NOMO-1 (cell line): Measurements from ENCODE around the gene NIPAL1.
"Not testable (repeated sequence)": the region's sequence is repeated elsewhere in the genome, so short reads cannot be mapped to it uniquely, and the experiment has no call there.

Experiments used
- DNase-seq, 2 experiments: peaks; one replicate each; lab custom pipeline; 2025; ENCODE audit not compliant: unreplicated experiment in 2 of 2; lab: John Stamatoyannopoulos, UW

Gene NIPAL1

DNA sequence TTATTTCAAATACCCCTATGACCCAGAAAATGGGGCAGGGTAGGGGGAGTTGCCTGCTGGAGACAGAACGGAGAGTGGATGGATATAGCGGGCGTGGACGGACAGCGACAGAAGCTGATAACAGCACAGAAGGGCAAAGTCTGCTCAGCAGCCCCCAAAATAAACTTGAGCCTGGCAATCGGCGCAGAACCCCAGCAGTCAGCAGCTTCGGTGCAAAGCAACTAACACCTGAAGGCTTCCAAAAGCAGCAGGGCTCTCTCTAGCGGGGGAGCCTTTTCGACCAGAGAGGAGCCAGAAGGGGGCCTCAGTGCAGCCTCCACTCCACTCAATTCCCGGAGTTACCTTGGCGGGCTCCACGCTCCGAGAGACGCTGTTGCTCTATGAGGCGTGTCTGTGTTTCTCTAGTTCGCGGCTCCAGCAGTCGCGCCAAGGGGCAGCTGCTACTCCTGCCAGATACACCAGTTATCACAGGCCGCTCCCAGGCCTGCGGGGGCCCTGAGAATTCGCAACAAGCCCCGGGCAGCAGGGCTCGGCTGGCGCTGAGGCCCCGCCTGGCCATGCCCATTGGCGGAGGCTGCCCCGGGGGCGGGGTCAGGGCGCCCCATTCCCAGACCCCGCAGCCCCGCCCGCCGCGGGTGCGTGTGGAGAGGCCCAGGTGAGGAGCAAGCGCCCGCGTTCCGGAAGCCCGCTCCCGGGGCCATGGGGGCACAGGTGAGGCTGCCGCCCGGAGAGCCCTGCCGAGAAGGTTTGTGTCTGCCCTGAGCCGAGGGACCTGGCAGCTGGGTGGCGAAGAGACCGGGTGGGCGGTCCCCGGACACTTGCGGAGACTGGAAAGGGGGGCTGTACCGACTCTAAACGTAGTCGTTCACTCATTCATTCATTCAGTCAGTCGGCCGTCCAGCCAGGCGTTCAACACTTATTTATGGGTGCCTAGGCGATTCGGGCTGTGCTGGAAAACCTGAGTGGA lies at the start of gene NIPAL1, which contains the start of gene CNGA1:
TSS of gene NIPAL1 (plus strand) at position 632 of the 967 bp plus-strand sequence. CDS start at position 700, 68 bp downstream.
TSS of gene CNGA1 (minus strand) at position 541 of the 967 bp plus-strand sequence. CDS start 63,992 bp downstream, outside the sequence.
- peak; percentile 64 to 71 for DNase-seq

DNA sequence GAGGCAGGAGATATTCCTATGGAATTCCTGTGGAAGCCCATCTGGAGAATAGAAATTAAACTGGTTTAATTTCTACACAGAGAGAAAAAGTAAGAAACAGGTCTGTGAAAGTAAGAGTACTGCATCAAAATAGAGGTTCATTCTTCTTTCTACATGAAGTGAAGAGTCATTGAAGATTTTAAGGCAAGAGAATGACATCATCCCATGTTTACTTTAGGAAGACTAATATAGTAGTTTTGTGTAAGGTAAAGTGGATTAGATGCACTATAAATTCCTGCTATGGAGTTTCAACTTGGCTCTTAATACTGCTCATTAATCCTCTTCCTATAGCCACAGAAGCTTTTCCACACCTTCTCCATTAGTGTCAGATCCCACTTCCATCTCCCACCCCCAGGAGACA lies 47.7 kb upstream of the NIPAL1 start:
- DNase-seq, result no peak

DNA sequence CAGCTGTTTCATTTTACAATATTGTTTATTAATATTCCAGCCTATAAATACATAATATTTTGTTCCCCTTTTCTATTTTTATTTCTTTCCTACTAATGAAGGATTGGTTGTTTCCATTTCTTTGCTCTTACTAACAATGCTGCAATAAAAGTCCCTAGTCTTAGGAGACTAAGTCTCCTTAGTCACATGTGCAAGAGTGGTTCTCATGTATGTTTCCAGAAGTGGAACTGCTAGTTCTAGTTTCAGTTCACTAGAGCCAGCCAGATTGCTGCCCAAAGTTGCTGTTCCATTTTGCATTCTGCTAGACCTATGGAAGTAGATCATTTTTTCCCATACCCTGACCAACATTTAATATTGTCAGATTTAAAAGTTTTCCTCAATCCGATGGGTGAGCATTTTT lies 44.4 kb upstream of the NIPAL1 start:
- peak; percentile 23 to 81 for DNase-seq

DNA sequence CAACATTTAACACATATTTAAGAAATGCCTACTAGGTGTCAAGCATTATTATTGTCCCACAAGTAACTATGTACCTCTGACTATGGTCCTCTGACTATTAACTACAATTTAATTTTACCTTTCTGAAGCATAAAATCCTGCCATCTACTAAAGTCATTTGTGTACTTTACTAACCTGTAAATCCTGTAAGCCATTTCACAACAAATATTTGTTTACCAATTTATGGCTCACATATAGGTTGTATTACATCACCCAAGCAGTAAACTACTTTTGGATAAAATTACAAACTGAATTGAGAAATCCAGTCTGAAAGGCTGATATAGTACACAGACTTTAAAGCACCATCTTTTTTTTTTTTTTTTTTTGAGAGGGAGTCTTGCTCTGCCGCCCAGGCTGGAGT lies 43.9 kb upstream of the NIPAL1 start:
- DNase-seq, result no peak

DNA sequence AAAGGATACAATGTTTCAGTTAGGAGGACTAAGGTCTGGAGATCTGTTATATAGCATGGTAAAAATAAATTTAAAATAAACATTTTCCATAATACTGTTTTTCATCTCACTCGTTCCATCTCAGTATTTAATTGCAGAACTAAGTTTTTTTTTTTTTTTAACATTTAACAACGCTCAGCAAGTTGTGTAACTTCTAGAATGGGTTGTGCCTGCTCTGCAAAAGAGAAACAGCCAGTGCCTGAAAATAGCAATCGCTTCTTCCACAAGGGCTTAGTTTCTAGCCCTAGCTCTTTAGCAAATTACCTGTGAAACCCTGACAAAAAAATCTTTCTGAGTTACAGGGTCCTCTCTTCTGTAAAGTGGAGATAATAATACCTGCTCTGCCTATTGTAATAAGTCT lies 42.0 kb upstream of the NIPAL1 start:
- peak; percentile 59 to 86 for DNase-seq

DNA sequence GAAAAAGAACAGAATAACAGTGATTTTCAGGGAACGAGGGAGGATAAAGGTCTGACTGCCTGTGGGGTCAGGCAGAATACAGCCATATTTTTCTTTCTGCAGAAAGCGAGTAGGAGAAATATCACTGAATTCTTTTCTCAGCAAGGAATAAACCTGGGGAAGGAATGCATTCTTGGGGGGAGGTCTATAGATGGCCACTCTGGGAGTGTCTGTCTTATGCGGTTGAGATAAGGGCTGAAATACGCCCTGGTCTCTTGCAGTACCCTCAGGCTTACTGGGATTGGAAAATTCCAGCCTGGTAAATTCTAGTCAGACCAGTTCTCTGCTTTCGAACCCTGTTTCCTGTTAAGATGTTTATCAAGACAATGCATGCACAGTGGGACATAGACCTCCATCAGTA lies 26.4 kb upstream of the NIPAL1 start:
- DNase-seq, result no peak

DNA sequence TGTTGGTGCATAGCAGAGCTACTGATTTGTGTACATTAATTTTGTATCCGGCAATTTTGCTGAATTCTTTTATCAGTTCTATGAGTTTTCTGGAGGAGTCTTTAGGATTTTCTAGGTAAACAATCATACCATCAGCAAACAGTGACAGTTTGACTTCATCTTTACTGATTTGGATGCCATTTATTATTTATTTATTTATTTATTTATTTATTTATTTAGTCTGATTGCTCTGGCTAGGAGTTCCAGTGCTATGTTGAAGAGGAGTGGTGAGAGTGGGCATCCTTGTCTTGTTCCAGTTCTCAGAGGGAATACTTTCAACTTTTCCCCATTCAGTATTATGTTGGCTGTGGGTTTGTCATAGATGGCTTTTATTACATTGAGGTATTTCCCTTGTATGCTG lies 24.1 kb upstream of the NIPAL1 start:
- not testable (repeated sequence) for DNase-seq

DNA sequence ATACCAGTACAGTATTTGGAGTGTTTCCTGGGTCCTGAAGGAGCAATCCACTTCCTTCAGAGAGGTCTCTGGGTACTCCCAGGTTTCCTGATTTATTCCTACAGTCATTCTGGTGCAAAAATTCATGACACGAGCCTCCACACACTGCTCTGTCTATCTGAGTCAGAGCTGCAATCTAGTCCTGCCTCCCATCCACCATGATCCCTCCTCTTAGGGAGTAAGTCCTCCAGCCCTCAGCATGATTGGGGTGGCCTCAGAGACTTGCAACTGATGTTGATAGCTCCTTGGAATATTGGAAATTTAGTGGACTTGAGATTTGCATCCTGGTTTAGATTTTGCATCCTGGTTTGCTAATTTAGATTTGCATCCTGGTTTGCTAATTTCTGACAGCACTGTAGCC lies 20.6 kb upstream of the NIPAL1 start:
- no peak for DNase-seq

DNA sequence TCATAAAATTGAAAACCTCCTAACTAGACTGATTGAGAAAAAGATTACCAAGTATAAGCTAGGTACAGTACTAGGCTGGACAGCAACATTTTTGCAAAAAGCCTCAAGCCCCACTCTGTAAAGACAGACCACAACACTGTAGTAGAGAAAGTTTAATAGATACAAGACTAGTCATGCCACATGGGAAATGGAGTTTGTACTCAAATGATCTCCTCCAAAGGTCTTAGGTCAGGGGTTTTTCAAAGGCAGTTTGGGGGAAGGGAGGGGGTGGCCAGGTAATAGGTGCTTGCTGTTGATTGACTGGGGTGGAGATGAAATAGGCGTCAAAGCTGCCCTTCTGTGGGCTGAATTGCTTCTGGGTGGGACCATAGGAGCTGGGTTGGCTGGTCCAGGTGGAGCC lies 14.3 kb upstream of the NIPAL1 start:
- DNase-seq, result no peak

DNA sequence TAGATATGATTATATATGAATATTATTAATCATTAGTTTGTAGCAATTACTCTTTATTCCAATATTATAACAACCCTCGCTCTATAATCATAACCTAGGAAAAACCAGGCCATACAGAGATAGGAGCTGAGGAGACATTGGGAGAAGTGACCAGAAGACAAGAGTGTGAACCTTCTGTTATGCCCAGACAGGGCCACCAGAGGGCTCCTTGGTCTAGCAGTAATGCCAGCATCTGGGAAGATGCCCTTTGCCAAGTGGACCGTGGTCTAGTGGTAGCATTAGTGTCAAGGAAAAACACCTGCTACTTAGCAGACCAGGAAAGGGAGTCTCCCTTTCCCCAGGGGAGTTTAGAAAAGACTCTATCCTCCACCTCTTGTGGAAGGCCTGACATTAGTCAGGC lies 13.0 kb upstream of the NIPAL1 start:
- peak in 1 of 2 experiments; percentile 2 for DNase-seq

DNA sequence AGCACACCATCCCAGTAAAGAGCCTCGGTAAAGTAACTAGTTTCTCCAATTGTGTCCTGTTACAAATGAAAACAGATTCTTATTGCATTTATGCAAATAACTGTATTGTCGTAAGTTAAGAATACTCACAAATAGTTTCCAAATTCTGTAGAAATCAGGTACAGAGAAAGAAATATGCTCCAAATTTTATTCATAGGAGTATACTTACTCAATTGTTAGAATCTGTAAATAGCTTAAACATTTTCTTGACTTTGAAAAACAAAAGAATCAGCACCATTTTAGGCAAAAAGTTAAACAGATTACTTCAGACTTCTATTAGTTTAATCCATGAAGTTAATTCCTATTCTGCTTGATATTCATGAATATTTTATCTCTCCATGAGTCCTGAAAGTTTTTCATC lies 10.8 kb upstream of the NIPAL1 start:
- no peak for DNase-seq

DNA sequence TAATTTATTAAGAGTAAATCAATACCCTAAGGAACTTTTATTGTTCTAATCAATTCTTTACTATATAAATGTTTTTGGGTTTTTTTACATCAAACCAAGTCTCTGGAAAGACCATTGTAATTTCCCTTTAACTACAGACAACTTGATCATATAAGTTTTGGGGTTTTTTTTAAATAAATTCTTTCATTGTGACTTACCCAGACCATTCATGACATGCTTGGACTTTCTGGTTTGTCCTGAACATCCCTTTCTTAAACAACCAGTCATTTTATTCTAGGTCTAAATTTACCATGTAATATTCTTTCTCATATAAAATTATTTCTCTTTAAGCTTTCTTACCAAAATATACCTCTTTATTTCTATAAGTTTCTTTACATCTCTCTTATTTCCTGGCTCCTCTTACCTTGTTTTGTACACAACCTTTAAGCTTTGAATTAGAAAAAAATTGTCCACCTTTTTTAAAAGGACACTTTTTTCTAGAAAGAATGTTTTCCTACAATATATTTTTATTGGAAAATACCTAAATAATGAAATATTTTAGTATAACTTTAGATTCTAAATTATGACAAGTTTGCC lies 8.5 kb upstream of the NIPAL1 start:
- no peak for DNase-seq

DNA sequence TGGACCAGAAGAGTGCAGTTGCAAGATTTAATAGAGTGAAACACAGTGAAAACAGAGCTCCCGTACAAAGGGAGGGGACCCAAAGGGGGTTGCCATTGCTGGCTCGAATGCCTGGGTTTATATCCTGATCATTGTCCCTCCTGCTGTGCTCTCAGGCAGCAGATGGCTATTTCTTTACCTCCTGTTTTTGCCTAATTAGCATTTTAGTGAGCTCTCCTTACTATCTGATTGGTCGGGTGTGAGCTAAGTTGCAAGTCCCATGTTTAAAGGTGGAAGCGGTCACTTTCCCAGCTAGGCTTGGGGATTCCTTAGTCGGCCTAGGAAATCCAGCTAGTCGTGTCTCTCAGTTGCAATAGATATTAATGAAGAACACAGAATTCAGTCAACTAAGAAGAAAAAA lies 5.7 kb upstream of the NIPAL1 start:
- not testable (repeated sequence) for DNase-seq

DNA sequence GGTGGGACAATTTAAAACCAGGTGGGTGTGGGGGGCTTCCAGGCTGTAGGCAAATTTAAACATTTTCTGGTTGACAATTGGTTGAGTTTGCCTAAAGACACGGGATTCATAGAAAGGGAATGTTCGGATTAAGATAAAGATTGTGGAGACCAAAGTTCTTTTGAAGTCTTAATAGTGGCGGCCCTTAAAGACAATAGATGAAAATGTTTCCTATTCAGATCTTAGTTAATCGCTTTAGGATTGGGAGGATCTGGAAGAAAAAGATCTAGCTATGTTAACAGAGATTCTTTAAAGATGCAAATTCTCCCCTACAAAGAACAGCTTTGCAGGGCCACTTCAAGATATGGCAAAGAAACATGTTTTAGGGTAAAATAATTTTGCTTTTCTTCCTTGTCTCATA lies 4.8 kb upstream of the NIPAL1 start:
- DNase-seq, result no peak

DNA sequence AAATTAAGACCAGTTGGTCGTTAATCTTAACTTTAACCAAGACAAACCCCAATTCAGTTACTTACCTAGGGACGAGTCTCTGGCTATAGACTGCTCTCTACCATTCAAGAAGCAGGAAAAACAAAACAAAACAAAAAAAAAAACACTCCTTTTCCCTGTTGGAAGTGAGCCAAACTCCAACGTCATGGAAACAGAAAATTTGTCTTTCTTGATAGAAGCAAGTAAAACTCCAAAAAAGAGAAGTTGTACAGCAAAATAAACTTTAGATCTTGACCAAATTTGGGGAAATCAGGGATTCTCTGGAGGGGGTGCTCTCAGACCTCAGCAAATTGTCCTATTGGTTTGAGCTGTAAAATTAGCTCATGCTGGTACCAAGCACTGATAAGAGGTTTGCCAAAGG lies 3.7 kb upstream of the NIPAL1 start:
- DNase-seq, result no peak

DNA sequence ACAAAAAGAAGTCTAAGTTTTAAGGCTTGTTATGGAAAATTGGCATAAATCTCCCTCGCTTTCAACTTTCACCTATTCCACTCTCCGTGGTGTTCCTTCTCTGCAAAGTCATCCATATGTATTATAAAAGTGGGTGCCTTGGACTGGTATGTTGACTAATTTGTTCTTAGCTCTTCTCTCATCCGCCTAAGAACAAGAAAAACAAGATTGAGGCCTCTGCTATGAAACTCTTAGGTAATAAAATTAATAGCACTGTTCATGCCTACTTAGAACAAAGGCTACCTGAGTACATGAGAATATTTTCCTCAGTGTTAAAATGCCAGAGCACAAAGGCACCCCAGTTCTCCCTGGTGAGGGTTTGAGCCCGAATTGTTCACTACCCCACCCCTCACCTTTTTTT lies 1.4 kb upstream of the NIPAL1 start:
- DNase-seq, result no peak

DNA sequence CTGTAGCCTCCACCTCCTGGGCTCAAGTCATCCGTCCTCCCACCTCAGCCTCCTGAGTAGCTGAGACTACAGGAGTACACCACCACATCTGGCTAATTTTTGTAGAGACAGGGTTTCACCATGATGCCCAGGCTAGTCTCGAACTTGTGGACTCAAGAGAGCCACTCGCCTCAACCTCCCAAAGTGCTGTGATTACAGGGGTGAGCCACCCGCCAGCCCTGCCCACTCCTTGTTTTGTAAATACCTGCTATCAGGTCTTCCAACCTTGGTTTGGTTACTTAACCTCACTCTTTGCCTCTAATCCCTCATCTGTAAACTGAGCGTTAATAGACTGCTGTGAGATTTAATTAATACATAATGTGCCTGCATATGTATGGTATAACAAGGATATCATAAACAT lies 894 bp upstream of the NIPAL1 start:
- DNase-seq, result no peak

DNA sequence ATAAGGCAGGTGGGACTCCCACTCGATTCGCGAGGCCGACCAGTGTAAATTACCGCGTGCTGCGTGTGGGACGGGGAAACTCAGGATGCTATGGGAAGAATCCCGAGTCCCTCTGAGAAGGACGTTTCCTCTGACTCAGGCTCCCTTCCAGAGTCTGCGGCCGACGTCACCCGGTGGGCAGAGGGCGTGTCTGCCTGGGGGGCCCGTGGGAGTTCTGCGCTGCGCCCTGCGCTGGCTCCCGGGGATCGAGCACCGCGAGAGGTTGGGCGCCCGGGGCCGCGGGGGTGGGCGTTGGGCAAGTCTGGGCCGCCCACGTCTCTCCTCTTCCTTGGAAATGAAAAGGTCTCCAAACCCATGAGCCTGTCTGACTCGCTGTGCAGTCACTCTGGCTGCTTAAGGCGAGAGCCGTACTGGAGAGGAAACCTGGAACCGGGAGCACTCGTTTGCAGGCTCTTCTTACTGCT lies 568 bp downstream of the NIPAL1 start:
- no peak for DNase-seq

DNA sequence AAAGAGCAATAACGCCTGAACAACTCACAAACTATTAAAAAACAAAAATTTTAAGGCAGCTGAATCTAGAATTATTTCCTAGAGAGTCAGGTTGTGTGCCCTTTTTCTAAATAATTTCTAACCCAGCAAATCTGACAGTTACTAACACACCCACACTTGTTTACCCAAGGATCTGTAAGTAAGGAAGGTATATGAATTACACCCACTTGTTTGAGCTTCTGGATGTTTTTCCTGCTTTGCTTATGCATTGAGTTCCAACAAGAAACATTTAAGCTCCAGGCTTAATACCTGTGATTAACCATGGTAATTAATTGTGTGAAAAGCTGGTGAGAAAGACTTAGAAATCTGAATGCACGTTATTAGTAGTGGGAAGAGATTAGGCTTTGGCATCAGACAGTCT lies 1.5 kb downstream of the NIPAL1 start:
- no peak for DNase-seq

DNA sequence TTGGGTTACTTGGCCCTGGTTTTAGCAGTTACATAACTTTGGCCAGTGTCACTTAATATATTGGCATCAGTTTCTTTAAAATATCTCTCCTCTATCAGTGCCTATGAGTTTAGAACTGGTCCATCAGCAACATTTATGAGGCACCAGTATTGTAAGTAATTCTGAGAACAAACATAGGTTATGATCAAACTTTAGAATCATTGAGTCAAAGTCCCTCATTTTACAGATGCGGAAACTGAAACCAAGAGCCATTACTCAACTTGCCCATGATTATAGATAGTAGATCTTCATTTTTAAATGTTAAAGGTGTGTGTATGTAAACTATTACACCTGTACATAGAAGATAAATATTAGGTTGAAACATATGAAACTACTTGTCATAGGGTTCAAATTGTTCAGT lies 4.5 kb downstream of the NIPAL1 start:
- no peak for DNase-seq

DNA sequence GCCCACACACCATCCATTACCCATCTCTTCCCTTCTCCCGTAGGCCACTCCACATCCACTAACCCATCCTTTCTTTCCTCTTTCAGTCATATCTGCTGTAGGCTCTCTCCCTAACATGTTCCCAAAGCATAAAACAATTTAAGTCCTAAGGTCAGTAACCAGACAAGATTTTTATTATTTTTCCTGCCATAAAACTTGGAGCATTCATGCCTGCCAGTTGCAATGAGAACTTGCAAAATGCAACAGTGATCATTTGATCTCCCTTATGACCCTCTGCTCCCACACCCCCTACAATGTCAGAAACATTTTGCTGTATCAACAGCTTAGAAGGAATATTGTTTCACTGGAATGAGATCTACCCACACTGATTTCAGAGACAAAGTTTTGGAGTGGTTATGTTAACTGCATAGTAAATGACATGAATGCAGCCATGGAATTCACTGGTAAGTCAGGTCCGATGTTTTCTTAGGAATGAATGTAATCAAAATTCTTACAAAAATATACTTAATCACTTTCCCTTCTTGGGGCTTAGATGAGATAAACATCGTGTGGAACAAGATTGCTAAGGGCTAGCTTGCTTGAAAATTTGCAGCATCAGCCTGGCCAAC lies 5.7 kb downstream of the NIPAL1 start:
- DNase-seq, result no peak

DNA sequence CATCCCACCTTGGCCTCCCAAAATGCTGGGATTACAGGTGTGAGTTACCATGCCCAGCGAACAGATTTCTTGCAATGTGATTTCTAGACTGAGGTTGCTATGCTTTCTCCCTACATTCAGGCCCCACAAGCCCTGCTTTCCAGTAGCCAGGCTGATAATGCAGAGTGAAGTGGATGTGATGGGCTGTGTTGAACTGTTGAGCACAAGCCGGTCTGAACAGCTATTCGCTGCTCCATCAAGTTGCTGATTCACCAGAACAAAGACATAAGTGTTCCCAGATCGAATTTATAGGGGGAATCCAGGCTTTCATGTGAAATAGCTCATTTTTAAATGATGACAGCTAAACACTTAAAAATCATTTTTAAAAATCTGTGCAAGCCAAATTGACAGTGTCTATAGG lies 8.0 kb downstream of the NIPAL1 start:
- no peak for DNase-seq
